ENCODE data around the gene ERC2. TPM values are rescaled to one million over a fixed set of nuclear protein-coding genes. Genes with fewer than 3 reads are reported as not detected.

ERC2 gene
- total RNA-seq, 1 donor from 2014 or later = 33.5 TPM

GRCh38 chr3:56001991-56002390 is 466.3 kb downstream of the ERC2 start:
- DNase-seq (ENCODE audit: low spot score) = no peak

- DNase-seq (ENCODE audit: low spot score) = no peak
Measured at GRCh38 chr3:56001537-56001936, 466.7 kb downstream of the ERC2 start.

GRCh38 chr3:55989366-55989765 is 478.9 kb downstream of the ERC2 start:
- no peak for DNase-seq (ENCODE audit: low spot score)

GRCh38 chr3:55988905-55989304 is 479.4 kb downstream of the ERC2 start:
- DNase-seq (ENCODE audit: low spot score) = peak; percentile 35

- no peak for DNase-seq (ENCODE audit: low spot score)
Measured at GRCh38 chr3:55984626-55985025, 483.6 kb downstream of the ERC2 start.

- no peak for DNase-seq (ENCODE audit: low spot score)
Measured at GRCh38 chr3:55978953-55979352, 489.3 kb downstream of the ERC2 start.

GRCh38 chr3:55974421-55975165 is 493.7 kb downstream of the ERC2 start:
- no peak for DNase-seq (ENCODE audit: low spot score)

GRCh38 chr3:55969634-55970033 is 498.6 kb downstream of the ERC2 start:
- no peak for DNase-seq (ENCODE audit: low spot score)

- no peak for DNase-seq (ENCODE audit: low spot score)
Measured at GRCh38 chr3:55968331-55968730, 499.9 kb downstream of the ERC2 start.

GRCh38 chr3:55966566-55966965 is 501.7 kb downstream of the ERC2 start:
- DNase-seq (ENCODE audit: low spot score) = no peak

- DNase-seq (ENCODE audit: low spot score) = no peak
Measured at GRCh38 chr3:55965776-55966175, 502.5 kb downstream of the ERC2 start.

GRCh38 chr3:55964491-55964985 is 503.7 kb downstream of the ERC2 start:
- no peak for DNase-seq (ENCODE audit: low spot score)

- no peak for DNase-seq (ENCODE audit: low spot score)
Measured at GRCh38 chr3:55963601-55964000, 504.7 kb downstream of the ERC2 start.

GRCh38 chr3:55959471-55960080 is 508.7 kb downstream of the ERC2 start:
- no peak for DNase-seq (ENCODE audit: low spot score)

- no peak for DNase-seq (ENCODE audit: low spot score)
Measured at GRCh38 chr3:55958605-55959004, 509.7 kb downstream of the ERC2 start.

GRCh38 chr3:55955891-55956477 is 512.3 kb downstream of the ERC2 start:
- no peak for DNase-seq (ENCODE audit: low spot score)

- DNase-seq (ENCODE audit: low spot score) = no peak
Measured at GRCh38 chr3:55951388-55951787, 516.9 kb downstream of the ERC2 start.

- no peak for DNase-seq (ENCODE audit: low spot score)
Measured at GRCh38 chr3:55947406-55947805, 520.9 kb downstream of the ERC2 start.

- DNase-seq (ENCODE audit: low spot score) = no peak
Measured at GRCh38 chr3:55946574-55947160, 521.6 kb downstream of the ERC2 start.

- no peak for DNase-seq (ENCODE audit: low spot score)
Measured at GRCh38 chr3:55942868-55943267, 525.4 kb downstream of the ERC2 start.

- DNase-seq (ENCODE audit: low spot score) = no peak
Measured at GRCh38 chr3:55939287-55939686, 529.0 kb downstream of the ERC2 start.

GRCh38 chr3:55937301-55937700 is 531.0 kb downstream of the ERC2 start:
- DNase-seq (ENCODE audit: low spot score) = no peak
